ENCODE measurements around the gene MPP2. TPM values are rescaled to one million over a fixed set of nuclear protein-coding genes. Genes with fewer than 3 reads are reported as not detected.

The MPP2 gene
- total RNA-seq, 1 donor from 2014 or later, result 1.4 TPM

Other genes with a start within 250 kb of the MPP2 start
- gene MEOX1, start 245.6 kb downstream of the MPP2 start, total RNA-seq, result 0.10 TPM in 1 of 2 replicates, not detected in the other
- gene SOST, start 148.7 kb downstream of the MPP2 start, total RNA-seq, result not detected in 2 replicates
- 11.7 and 12.0 TPM in 2 replicates for gene DUSP3, start 128.6 kb downstream of the MPP2 start, total RNA-seq
- not detected in 2 replicates for gene CFAP97D1, start 127.1 kb downstream of the MPP2 start, total RNA-seq
- 0.22 and 0.47 TPM in 2 replicates for gene MPP3, start 74.4 kb downstream of the MPP2 start, total RNA-seq
- not detected in 2 replicates for gene CD300LG, start 60.4 kb downstream of the MPP2 start, total RNA-seq
- not detected in 2 replicates for gene PPY, start 34.9 kb upstream of the MPP2 start, total RNA-seq
- gene PYY, start 46.4 kb upstream of the MPP2 start, total RNA-seq, result 0.36 TPM in 1 of 2 replicates, not detected in the other
- gene NAGS, start 97.1 kb upstream of the MPP2 start, total RNA-seq, result 0.39 and 0.60 TPM in 2 replicates
- gene TMEM101, start 107.4 kb upstream of the MPP2 start, total RNA-seq, result 31.6 and 32.8 TPM in 2 replicates
- gene LSM12, start 159.1 kb upstream of the MPP2 start, total RNA-seq, result 93.9 and 95.4 TPM in 2 replicates
- gene G6PC3, start 163.2 kb upstream of the MPP2 start, total RNA-seq, result 33.5 and 34.9 TPM in 2 replicates
- gene HDAC5, start 216.1 kb upstream of the MPP2 start, total RNA-seq, result 20.6 and 22.8 TPM in 2 replicates
- 23.0 and 23.1 TPM in 2 replicates for gene HROB, start 234.4 kb upstream of the MPP2 start, total RNA-seq